DMS114 treated with DMSO at 0.1 percent for 48 hours (cell line): Measurements from ENCODE around the gene PIH1D2.
"Not testable (repeated sequence)": the region's sequence is repeated elsewhere in the genome, so short reads cannot be mapped to it uniquely, and the experiment has no call there.

Source experiments
- DNase-seq: peaks from one replicate; lab custom pipeline; 2025; ENCODE audit not compliant: unreplicated experiment; lab: John Stamatoyannopoulos, UW

Gene PIH1D2, protein sequence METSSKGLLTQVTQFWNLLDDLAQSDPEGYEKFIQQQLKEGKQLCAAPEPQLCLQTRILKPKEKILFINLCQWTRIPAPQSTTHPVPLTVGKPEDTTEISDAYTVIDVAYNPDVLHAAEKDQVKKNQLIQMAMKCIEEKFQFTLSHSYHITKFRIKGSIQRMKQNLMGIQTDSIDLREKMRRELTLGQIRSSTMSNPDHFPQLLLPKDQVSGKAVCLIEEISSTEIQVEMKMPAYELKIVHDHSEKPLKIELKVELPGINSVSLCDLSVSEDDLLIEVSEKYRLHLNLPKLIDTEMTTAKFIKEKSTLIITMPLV

DNA sequence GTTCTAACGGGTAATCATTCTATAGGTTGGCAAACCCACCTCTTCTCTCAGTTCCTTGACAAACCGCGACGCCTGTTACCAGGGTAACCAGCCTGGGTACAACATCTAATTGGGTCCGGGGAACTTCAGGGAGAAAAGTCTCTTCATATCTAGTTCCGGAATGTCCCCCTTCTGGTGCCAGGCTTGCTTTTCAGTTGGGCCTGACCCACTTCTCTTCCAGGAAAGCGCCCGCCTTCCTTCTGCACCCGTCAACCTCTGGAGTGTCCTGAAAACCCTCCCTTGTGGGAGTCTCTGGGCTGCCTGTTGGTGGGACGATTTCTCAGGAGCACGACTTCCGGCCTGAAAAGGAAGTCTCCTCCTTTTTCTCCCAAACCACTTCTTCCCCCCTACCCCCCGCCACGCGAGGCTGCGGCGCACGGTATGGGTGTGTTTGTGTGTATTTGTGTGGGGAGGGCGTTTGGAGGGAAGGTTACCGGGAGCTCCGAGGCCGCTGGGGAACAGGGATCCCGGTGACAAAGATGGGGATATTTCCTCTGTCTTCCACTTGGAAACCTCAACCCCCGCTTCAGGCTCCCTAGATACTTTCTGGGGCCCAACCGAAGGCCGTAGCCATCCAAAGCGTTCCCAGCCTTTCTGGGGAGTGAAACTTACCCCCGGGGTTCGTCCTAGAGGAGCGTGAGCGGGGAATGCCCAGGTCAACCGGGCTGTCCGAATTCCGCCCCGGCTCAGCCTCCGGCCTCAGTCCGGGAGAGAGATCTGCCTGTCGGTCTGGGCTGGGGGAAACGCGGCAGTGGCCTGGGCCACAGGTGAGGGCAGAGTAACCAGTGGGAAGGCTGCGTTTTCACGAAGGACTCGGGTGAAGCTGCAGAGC is at the start of gene PIH1D2, which contains the start of gene NKAPD1:
TSS of gene PIH1D2 (minus strand) at position 77 of the 871 bp plus-strand sequence. CDS start 843 bp downstream, outside the sequence.
TSS of gene NKAPD1 (plus strand) at position 359 of the 871 bp plus-strand sequence. CDS start 1,276 bp downstream, outside the sequence.
- peak; percentile 59 for DNase-seq

- no peak for DNase-seq
Measured at GRCh38 chr11:112123129-112123528, 49.3 kb upstream of the PIH1D2 start.

DNA sequence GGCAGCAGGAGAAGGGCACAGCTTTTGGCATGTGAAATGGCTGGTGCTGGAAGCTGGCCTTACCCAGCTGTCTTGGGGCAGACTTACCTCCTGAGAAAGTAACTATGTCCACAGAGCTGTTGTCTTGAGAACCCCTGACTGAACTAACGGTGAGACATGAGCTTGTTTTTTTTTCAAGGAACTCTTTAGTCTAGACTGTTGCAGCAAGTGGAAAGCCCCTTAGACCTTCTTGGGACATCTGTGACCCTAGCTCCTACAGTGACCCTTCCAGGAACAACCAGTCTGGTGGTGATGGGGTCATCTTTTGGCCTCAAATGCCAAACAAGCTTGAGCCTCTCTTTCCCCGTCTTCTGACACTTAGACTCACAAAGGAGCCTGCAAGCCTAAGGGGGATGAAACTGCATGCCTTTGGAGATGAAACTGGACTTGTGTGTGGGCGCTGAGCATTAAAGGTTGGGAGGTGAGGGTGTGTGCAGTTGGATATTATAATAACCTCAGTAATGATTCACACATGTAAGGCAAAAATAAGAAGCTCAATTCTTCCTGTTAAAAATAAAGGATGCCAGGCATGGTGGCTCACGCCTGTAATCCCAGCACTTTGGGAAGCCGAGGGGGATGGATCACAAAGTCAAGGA is 48.3 kb upstream of the PIH1D2 start:
- no peak for DNase-seq

DNA sequence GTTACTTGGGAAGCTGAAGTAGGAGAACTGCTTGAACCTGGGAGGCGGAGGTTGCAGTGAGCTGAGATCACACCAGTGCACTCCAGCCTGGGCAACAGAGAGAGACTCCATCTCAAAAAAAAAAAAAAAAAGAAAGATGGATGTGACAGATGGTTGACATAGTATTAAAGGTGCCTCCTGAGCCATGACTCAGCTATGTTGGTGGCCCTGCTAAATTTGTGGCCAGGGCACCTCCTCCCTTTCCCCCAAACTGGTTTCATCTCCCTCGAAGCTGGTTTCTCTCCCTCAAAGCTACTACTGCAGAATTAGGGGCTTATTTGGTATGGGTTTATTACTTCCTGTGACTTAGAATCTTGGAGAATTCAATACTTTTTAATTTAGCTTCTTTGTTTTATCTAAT is 44.4 kb upstream of the PIH1D2 start:
- DNase-seq = no peak

- no peak for DNase-seq
Measured at GRCh38 chr11:112115386-112115785, 41.6 kb upstream of the PIH1D2 start.

- no peak for DNase-seq
Measured at GRCh38 chr11:112114460-112114859, 40.6 kb upstream of the PIH1D2 start.

- DNase-seq = peak; percentile 73
Measured at GRCh38 chr11:112113539-112114457, 40.0 kb upstream of the PIH1D2 start.

- no peak for DNase-seq
Measured at GRCh38 chr11:112106070-112106469, 32.3 kb upstream of the PIH1D2 start.

GRCh38 chr11:112103446-112103845 is 29.6 kb upstream of the PIH1D2 start:
- no peak for DNase-seq

DNA sequence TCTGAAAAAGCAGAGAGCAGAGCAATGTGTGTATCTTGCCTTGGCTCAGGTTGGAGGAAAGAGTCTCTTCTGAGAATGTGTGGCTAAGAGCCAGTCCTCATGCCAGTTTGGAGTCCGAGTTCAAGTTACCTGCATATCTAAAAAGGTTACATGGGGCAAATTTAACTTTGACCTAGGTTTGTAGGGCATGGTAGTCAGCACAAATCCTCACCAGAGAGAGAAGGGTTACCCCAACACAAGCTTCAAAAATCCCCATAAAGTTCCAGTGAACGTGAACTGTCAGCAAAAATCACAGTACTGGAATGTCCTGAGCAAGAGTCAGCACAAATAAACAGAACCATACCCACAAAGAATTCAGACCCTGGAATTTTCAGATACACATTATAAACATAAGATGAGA is 26.6 kb upstream of the PIH1D2 start:
- DNase-seq = no peak

GRCh38 chr11:112097734-112098528 is 24.1 kb upstream of the PIH1D2 start:
- DNase-seq = no peak

- DNase-seq = no peak
Measured at GRCh38 chr11:112096194-112096593, 22.4 kb upstream of the PIH1D2 start.

GRCh38 chr11:112095302-112095701 is 21.5 kb upstream of the PIH1D2 start:
- DNase-seq = not testable (repeated sequence)

DNA sequence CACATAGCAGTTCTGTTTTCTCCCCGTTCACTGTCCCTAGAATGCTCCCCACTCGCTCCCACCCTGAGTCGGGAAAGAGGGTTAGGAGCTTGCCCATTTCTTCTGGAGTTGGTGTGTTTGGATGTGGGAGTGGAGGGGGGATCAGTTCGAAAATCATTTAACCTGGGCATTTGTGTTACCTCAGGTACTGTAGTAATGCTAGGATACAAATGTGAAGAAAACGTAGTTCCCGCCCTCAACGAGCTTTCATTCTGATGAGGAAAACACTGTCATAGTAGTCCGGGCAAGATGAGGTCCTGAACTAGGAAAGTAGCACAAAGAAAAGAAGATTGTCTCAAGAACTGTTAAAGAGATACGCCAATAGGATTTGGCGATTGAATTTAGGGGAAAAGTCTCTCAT is 13.4 kb upstream of the PIH1D2 start:
- no peak for DNase-seq

DNA sequence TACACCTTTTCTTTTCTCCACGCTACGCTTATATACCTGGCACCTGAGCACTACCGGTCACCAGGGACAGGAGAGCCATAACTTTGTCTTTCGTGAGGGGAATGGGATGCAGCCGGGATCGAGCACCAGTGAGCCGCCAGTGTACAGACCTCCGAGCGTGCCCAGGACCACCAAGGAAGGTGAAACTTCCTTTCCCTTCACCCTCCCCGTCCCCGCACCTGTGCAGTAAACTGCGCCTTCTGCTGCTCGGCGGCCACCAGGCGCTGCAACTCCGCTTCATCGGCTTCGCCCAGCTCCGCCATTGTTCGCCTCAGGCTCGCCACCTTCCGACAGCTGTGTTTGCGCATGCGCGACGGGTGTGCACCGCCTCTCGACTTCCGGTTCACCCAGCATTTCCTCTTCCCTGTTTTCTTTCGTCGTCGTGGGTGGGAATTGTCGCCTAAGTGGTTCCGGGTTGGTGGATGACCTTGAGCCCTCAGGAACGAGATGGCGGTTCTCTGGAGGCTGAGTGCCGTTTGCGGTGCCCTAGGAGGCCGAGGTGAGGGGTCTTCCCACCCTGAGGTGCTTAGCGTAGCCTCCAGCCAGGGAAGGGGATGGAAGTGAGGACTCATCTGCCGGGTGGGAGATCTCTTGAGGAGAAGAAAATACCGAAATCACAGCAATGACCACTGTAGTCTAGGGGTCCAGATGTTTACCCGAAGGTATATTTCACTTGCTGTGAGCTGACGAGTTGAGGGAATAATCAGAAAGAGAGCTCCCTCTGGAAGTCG is 12.8 kb upstream of the PIH1D2 start, which contains the start of the genes SDHD and TIMM8B:
TSS of gene SDHD (plus strand) at position 452 of the 770 bp plus-strand sequence. CDS start at position 487, 35 bp downstream.
TSS of gene TIMM8B (minus strand) at position 335 of the 770 bp plus-strand sequence. CDS start at position 302, 33 bp downstream.
- DNase-seq = peak; percentile 87

- DNase-seq = no peak
Measured at GRCh38 chr11:112085822-112086421, 12.1 kb upstream of the PIH1D2 start.

DNA sequence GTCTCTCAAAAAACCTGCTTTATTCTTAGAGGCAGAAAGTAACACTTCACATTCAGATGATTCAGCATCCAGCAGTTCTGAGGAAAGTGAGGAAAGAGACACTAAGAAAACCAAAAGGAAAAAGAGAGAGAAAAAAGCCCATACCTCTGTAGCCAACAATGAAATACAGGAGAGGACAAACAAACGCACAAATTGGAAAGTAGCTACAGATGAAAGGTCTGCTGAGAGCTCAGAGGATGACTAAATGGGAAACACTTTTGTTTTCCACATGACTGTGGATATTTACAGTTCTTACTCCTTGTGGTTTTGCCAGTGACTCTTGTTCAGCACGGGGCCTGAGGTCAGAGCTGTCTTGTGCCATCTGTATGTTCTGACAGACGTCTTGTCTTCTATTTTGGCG is 8.9 kb upstream of the PIH1D2 start:
- DNase-seq = no peak

GRCh38 chr11:112062923-112063322 is 10.9 kb downstream of the PIH1D2 start:
- no peak for DNase-seq
